KOPT-K1 (cell line): Measurements from ENCODE around the gene VPS13D.
"Not testable (repeated sequence)": the region's sequence is repeated elsewhere in the genome, so short reads cannot be mapped to it uniquely, and the experiment has no call there.

ENCODE experiments used
- H3K27ac ChIP-seq: fragments of 200-600 bp; sonication (generic); 2 replicates; pipeline ENCODE4 v1.5.1; 2016; ENCODE audit warnings: antibody characterized with exemption, mild to moderate bottlenecking, low read depth, low read length; ENCODE audit not compliant: poor library complexity, severe bottlenecking
- H3K36me3 ChIP-seq: fragments of 200-600 bp; sonication (generic); 2 replicates; pipeline ENCODE4 v1.5.1; 2017; ENCODE audit warnings: antibody characterized with exemption, mild to moderate bottlenecking, low read length, moderate library complexity; ENCODE audit not compliant: insufficient read depth
- H3K9me3 ChIP-seq: fragments of 200-600 bp; sonication (generic); 2 replicates; pipeline ENCODE4 v1.5.1; 2017; ENCODE audit warnings: antibody characterized with exemption, low read length, mild to moderate bottlenecking; ENCODE audit not compliant: insufficient read depth, poor library complexity, severe bottlenecking

VPS13D gene

GRCh38 chr1:12444329-12444841, 214.6 kb downstream of the VPS13D start:
- Histone ChIP-seq H3K9me3 (no peaks in the 10 kb centered on the region), H3K36me3 (no peaks in the 10 kb centered on the region; the same call in 1 of the 2 replicates), H3K27ac (no peak overlapping the region)

- Histone ChIP-seq H3K27ac (no peak overlapping the region), H3K36me3 (no peaks in the 10 kb centered on the region; the same call in 1 of the 2 replicates), H3K9me3 (no peaks in the 10 kb centered on the region)
Measured at GRCh38 chr1:12445257-12445656, 215.4 kb downstream of the VPS13D start.

- no peak overlapping the region for H3K27ac ChIP-seq
- no peaks in the 10 kb centered on the region for H3K36me3 ChIP-seq
- H3K9me3 ChIP-seq, result no peaks in the 10 kb centered on the region
Measured at GRCh38 chr1:12446593-12446992, 216.8 kb downstream of the VPS13D start.

- H3K9me3 ChIP-seq, result no peaks in the 10 kb centered on the region
- H3K36me3 ChIP-seq, result no peaks in the 10 kb centered on the region
- no peak overlapping the region for H3K27ac ChIP-seq
Measured at GRCh38 chr1:12447307-12447706, 217.5 kb downstream of the VPS13D start.

GRCh38 chr1:12447849-12448312, 218.1 kb downstream of the VPS13D start:
- no peaks in the 10 kb centered on the region for H3K9me3 ChIP-seq
- H3K36me3 ChIP-seq, result no peaks in the 10 kb centered on the region
- peak overlapping the region; percentile 94 for H3K27ac ChIP-seq

- Histone ChIP-seq H3K9me3 (no peaks in the 10 kb centered on the region), H3K36me3 (no peaks in the 10 kb centered on the region), H3K27ac (peak overlapping the region; percentile 94)
Measured at GRCh38 chr1:12448746-12449177, 218.9 kb downstream of the VPS13D start.

- peak overlapping the region; percentile 94 for H3K27ac ChIP-seq
Measured at GRCh38 chr1:12450090-12450755, 220.4 kb downstream of the VPS13D start.

GRCh38 chr1:12450756-12451559, 221.1 kb downstream of the VPS13D start:
- Histone ChIP-seq H3K9me3 (no peaks in the 10 kb centered on the region), H3K27ac (peak overlapping the region; percentile 94), H3K36me3 (no peaks in the 10 kb centered on the region)

More at GRCh38 chr1:12450090-12450755, 220.4 kb downstream of the VPS13D start:
- no peaks in the 10 kb centered on the region for H3K9me3 ChIP-seq
- no peaks in the 10 kb centered on the region for H3K36me3 ChIP-seq

GRCh38 chr1:12451560-12451900, 221.7 kb downstream of the VPS13D start:
- H3K27ac ChIP-seq, result peak overlapping the region; percentile 94
- no peaks in the 10 kb centered on the region for H3K9me3 ChIP-seq
- H3K36me3 ChIP-seq, result no peaks in the 10 kb centered on the region; the same call in 1 of the 2 replicates

GRCh38 chr1:12452262-12452661, 222.4 kb downstream of the VPS13D start:
- no peaks in the 10 kb centered on the region for H3K9me3 ChIP-seq
- H3K27ac ChIP-seq, result peak overlapping the region; percentile 44
- peaks cover 7% of the 10 kb centered on the region for H3K36me3 ChIP-seq

- Histone ChIP-seq H3K9me3 (no peaks in the 10 kb centered on the region), H3K27ac (peak overlapping the region; percentile 44), H3K36me3 (peaks cover 13% of the 10 kb centered on the region)
Measured at GRCh38 chr1:12453400-12454343, 223.8 kb downstream of the VPS13D start.

GRCh38 chr1:12454406-12455391, 224.9 kb downstream of the VPS13D start:
- Histone ChIP-seq H3K27ac (peak overlapping the region; percentile 44), H3K9me3 (no peaks in the 10 kb centered on the region), H3K36me3 (peaks cover 13% of the 10 kb centered on the region)

GRCh38 chr1:12456081-12456480, 226.3 kb downstream of the VPS13D start:
- H3K9me3 ChIP-seq, H3K27ac ChIP-seq: not testable (repeated sequence)
- peaks cover 24% of the 10 kb centered on the region for H3K36me3 ChIP-seq

GRCh38 chr1:12456979-12457378, 227.1 kb downstream of the VPS13D start:
- Histone ChIP-seq H3K9me3 (no peaks in the 10 kb centered on the region), H3K27ac (no peak overlapping the region), H3K36me3 (peaks cover 29% of the 10 kb centered on the region)
